GM12891 (cell line): ENCODE measurements around the gene LRRC4.

Experiments used
- DNase-seq: peaks from one replicate; pipeline ENCODE4 v3.0.0; 2011; ENCODE audit warnings: low spot score; ENCODE audit not compliant: insufficient read length
- FAIRE-seq: peaks from 2 replicates; lab custom pipeline; 2011; peaks lifted over from hg19 to GRCh38; lab: Jason Lieb, UNC
- PAX5 ChIP-seq: IDR thresholded peaks from 2 replicates; pipeline ENCODE4 v1.6.1; 2011; ENCODE audit warnings: low read length, moderate library complexity, mild to moderate bottlenecking; ENCODE audit not compliant: insufficient read depth, severe bottlenecking
- POLR2A ChIP-seq: IDR thresholded peaks from 2 replicates; pipeline ENCODE4 v1.6.1; 2011; ENCODE audit warnings: low read depth, low read length, control low read depth
- POLR2AphosphoS5 ChIP-seq: IDR thresholded peaks from 2 replicates; pipeline ENCODE4 v1.6.1; 2011; ENCODE audit warnings: low read depth, low read length, control low read depth
- POU2F2 ChIP-seq: IDR thresholded peaks from 2 replicates; pipeline ENCODE4 v1.6.1; 2011; ENCODE audit warnings: low read depth, mild to moderate bottlenecking, control low read depth, low read length, moderate library complexity
- SPI1 ChIP-seq: IDR thresholded peaks from 2 replicates; pipeline ENCODE4 v1.6.1; 2011; ENCODE audit warnings: low read depth, low read length, control low read depth
- TAF1 ChIP-seq: IDR thresholded peaks from 2 replicates; pipeline ENCODE4 v1.6.1; 2011; ENCODE audit warnings: low read depth, low read length, control low read depth

Gene LRRC4

DNA sequence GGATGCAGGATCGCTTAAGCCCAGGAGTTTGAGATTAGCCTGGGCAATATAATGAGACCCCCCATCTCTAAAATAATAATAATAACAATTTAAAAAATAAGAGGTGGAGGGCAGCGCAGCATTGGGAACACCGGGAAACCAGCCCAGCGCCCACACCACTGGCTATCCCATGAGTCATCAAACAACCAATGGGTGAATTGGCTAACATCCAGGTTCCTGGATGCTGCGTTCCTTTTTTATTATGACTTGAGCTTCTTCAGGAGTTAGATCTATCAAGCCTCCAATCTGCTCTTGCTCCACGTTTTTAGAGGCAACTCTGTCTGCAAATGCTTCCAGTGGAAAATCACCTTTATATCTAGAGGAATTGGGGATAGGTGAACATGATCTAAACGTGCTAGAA lies 10.0 kb upstream of the LRRC4 start:
- FAIRE-seq (no peak), DNase-seq (no peak)
- TF ChIP-seq PAX5 (no peak), SPI1 (no peak), POU2F2 (no peak), TAF1 (no peak), POLR2A (no peak), POLR2AphosphoS5 (no peak)

DNA sequence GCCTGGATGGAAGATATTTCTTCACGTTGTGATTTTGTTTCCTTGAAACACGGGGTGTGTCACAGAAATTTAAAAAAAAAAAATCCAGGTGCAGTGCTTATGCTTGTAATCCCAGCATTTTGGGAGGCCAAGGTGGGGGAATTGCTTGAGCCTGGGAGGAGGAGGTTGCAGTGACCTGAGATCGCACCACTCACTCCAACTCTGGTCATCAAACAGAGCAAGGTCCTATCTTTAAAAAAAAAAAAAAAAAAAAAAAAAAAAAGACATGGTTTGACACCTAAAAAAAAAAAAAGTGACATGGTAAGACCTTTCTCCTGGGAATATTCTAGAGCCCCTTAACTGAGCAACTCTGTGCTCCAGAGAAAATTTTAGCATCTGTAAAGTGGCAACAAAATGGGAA lies 9.0 kb upstream of the LRRC4 start:
- FAIRE-seq (no peak), DNase-seq (no peak)
- no peak for TF ChIP-seq PAX5
- no peak for TF ChIP-seq SPI1

DNA sequence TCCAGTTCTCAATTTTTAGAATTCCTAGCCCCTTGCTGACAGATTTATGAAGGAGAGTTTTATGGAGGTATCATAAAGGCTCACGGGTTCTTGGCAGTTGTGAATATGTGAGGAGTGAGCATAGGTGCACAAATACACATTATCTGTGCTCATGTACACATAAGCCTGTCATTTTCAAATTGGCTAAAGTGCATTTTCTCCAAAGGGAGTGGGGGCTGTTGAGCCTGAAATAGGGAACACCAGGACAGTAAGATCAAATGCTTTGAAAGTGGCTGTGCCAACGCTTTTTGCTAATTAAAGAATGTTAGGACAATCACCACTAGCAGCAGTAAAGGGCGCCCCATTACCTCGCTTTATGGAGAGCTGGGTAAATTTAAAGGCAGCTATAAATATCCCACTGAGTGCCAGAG lies 8.3 kb upstream of the LRRC4 start:
- TF ChIP-seq POU2F2, result no peak
- TF ChIP-seq TAF1, result no peak
- TF ChIP-seq SPI1, result no peak
- no peak for TF ChIP-seq POLR2AphosphoS5
- no peak for TF ChIP-seq POLR2A
- TF ChIP-seq PAX5, result no peak
- no peak for DNase-seq
- no peak for FAIRE-seq

DNA sequence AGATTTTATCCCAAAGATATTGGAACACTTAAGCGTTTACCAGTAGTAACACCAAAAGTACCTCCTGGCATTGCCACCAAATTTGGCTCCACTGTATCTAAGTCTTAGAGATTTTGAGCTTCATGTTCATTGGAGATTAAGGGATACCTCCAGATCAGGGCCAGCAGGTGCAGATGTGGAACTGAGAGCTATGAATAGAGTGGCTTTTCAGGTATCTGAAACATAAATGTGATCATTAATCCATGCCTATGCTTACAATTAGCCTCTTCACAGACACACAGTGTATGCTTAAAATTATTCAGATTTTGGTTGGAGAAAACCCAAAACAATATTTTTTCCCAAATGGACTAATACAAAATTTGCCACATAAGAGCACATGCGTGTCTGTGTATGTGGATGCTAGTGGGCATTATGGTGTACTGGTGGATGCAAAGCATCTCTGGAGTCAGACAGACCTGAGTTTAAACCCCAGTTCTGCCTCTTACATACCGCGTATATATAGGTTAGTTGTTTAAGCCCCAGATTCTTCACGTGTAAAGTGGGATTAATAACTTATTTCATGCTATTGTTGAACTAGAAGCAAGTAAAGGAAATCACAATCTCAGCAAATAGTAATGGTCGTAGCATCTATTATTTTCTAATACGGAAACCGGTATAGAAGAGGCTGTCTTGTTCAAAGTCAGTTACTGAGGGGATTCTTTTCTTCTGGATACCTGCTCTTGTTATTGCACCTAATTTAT lies 6.8 kb upstream of the LRRC4 start:
- DNase-seq (no peak), FAIRE-seq (no peak)
- TF ChIP-seq POU2F2, result no peak
- TF ChIP-seq POLR2A, result no peak

DNA sequence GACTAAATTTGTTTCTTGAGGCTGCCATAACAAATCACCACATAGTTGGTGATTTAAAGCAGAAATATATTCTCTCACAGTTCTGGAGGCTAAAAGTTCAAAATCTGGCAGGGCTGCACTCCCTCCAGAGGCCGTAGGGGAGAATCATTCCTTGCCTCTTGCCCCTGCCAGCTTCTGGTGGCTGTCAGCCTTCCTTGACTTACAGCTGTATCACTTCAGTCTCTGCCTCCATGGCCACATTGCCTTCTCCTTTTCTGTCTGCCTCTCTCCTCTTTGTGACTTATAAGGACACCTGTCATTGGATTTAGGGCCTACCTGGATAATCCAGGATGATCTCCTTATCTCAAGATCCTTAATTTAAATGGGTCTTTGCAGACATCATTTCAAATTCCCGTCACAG lies 5.8 kb upstream of the LRRC4 start:
- no peak for TF ChIP-seq POU2F2
- no peak for FAIRE-seq

DNA sequence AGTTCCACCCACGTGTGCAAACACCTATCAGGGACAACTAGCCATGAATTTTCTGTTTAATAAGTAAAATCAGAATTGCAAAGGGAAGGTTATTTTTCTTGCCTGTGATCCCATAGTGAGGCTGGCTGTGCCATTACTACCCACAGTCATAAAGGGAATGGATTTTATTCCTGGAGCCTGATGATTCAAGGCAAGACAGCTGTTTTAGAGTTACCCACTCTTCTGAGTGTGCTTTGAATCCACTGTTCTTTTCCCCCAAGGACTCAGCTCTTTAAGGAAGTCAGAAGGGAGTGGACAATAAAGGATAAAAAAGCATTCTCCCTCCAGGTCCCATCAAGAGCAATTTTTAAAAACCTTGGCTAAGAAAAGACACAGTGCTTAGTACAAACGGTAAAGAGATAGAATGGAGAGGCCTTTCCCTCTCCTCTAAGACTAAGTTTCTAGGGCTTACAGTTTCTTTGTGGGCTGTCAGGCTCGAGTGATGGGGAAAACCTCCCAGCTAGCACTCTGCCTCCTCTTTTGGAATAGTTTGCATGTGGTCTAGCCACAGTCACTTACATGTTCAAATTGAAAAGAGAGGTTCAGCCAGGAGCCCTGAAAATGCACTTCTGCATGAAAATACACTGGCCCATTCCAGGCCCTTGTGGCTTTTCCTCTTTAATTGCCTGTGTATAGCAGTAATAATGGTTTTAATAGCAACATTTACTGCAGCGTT lies 5.1 kb upstream of the LRRC4 start:
- FAIRE-seq (peak; percentile 58), DNase-seq (no peak)
- peak; percentile 89 for TF ChIP-seq POU2F2
- TF ChIP-seq POLR2AphosphoS5, result no peak

More for the DNA sequence above, 5.8 kb upstream of the LRRC4 start:
- DNase-seq, result no peak

DNA sequence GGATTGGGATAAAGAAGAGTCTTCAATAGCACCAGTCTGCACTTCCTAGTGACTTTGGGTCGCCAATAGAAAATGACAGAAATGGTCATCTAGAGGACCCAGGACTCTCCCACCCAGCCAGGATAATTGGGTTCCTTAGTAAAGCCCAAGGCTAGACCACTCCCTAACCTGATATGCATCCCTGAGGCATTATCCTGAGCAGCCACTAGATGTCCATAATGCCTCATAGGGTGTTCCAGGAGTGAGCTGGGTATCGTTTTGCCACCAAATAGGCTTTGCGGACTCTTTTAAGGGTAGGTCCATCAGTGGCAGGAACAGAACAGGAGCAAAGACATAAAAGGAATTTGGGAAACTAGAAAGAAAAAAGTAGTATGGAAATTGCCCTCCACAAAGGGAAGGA lies 4.5 kb upstream of the LRRC4 start:
- no peak for FAIRE-seq
- no peak for TF ChIP-seq SPI1
- TF ChIP-seq POLR2AphosphoS5, result no peak
- no peak for TF ChIP-seq POU2F2
- TF ChIP-seq TAF1, result no peak
- TF ChIP-seq PAX5, result no peak
- no peak for TF ChIP-seq POLR2A
- no peak for DNase-seq

DNA sequence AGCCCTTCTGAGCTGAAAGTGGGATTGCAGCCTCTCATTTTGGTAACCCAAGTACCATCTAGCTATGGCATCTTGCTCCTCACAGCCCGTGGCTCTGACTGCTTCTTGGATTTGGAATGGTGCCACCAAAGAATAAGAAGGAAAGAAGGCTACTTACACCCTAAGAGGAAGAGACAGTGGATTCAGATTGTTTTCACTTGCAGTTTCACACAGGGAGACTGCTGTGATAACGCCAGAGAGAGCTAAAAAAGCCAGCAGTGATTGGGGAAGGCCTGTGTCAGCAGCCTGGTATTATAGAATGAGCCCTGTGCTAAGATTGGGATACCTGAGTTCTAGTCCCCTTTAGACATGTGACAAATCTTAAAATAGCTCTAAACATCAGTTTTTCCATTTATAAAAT lies 3.6 kb upstream of the LRRC4 start:
- DNase-seq (no peak), FAIRE-seq (no peak)
- TF ChIP-seq TAF1 (no peak), POU2F2 (no peak), SPI1 (no peak), PAX5 (no peak), POLR2AphosphoS5 (no peak), POLR2A (no peak)

DNA sequence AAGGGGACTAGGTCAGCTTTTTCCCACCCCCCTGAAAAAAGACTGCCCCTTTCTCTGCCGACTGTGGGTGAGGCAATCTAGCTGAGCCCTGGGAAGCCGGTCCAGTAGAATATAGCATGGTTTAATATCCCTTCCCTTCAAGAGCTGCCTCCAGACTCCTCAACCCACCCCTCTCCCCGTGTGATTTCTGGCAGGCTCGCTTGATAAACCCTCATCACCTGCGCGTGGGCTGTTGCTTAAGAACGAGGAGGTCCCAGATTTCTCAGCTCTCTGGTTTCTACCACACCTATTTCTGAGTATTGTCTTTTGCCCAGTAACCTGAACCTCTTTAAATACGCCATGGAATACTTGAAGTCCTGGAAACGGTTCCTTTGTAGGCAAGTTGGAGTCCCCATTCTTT lies 2.0 kb upstream of the LRRC4 start:
- TF ChIP-seq SPI1 (no peak), POU2F2 (no peak), POLR2AphosphoS5 (no peak), TAF1 (no peak), POLR2A (no peak), PAX5 (no peak)
- DNase-seq, result no peak
- no peak for FAIRE-seq

DNA sequence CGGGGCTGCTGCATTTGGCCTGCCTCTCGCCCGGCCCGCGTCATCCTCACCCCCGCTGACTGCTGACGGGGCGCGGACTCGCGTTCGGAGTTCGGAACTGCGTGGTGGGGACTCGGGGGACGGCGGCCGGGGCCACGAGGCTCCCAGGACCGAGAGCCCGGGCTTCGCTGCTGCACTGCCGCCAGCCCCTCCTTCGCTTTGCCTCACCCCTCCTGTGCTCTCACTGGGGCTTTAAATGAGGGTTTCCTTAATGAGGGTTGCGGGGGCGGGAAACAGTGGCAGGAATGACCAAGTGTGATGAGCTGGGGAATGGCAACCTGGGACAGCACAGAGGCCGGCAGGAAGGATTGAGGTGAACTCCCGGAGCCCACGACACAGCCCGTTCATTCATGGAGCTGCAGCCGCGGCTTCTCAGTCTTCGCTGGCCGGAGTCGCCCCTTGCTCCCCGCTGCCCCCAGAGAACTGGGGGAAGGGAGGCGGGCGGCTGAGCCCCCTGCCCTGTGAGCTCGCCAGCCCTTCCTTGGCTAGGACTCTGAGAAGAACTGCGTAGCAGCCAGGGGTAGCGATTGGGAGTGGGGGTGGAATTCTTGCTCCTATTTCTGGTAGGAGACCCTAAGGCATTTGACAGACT lies 1.5 kb upstream of the LRRC4 start:
- FAIRE-seq, result no peak
- TF ChIP-seq POLR2A (no peak), POLR2AphosphoS5 (no peak), POU2F2 (no peak), SPI1 (no peak), PAX5 (no peak), TAF1 (no peak)
- DNase-seq, result peak; percentile 24
